ENCODE data around the gene MYLIP. TPM values are rescaled to one million over a fixed set of nuclear protein-coding genes. Genes with fewer than 3 reads are reported as not detected.

MYLIP gene
- total and polyA plus RNA-seq, 12 donors = 7.5 to 49.2 (median 28.8) TPM

DNA sequence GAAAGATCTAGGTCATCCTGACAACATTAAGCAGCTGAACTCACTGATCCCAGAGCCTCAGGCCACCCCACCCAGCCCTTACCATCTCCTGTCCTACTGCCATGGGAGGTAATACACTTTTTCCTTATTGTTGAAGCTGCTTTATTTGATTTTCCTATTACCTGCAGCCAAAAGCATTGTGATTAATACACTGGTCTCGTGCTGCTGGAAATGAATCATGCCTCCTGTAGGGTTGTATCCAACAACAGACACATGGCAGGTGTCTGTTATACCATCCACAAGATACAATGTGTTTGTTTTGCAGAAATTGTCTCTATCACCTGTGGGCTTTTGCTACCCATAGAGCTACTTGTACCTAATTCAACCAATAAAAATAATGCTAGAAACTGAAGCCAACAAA, 34.2 kb downstream of the MYLIP start:
- TF ChIP-seq CTCF (IDR thresholded peaks at IDR 0.05) (no peak), POLR2A (IDR thresholded peaks at IDR 0.05) (no peak)
- intact Hi-C loops (cut with DNase I) = no loop called here
- no peak overlapping the region for H3K4me3 ChIP-seq
- no peak overlapping the region for H3K27ac ChIP-seq
- H3K4me1 ChIP-seq (replicated peaks in 1 of 2) = peaks cover 0 to 7% of the 10 kb centered on the region in 2 donors
- H3K27me3 ChIP-seq = no peaks in the 10 kb centered on the region
- H3K9me3 ChIP-seq (replicated peaks in 1 of 3) = no peaks in the 10 kb centered on the region
- no peaks in the 10 kb centered on the region for H3K36me3 ChIP-seq (replicated peaks in 1 of 2)
- WGBS, 4 donors = 56 to 71% (median 58%) methylated on average over 1 of the region's 1 CpG
- no peak for DNase-seq

DNA sequence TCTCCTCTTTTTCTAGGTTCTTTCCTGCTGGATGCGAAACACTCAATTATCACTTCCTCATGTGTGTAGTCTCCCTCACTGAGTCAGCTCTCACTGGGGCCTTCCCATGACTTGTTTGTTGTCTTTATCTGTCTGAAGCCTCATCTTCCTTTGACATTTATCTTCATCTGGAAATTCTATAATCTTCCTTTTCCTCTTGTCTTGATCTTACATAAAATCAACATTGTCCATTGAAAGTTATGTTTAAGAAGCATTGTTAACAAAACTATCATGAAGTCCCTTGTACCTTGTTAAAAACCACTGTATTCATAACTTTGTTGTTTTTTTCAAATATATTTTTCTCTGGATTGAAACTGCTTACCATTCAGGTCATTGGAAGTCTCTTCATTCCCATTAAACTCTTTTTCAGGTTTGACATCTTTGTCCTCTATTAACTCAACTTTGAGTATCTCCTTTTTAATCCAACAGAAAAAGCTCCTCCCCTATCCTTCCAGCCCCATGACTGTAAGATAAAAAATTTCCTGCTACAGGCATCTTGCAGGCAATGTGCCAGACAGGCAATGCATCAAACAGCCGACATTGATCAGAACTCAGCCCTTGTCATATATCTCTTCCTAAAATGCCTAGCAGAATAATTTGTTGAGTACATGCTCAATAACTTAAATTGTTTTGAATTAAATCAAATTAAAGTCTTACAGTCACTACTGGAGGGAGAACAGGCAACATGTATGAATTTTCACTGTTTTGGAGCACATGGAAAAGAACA, 34.8 kb downstream of the MYLIP start:
- no peaks in the 10 kb centered on the region for H3K9me3 ChIP-seq (replicated peaks in 1 of 3)
- no peak overlapping the region for H3K4me3 ChIP-seq
- no peaks in the 10 kb centered on the region for H3K27me3 ChIP-seq
- no peaks in the 10 kb centered on the region for H3K36me3 ChIP-seq (replicated peaks in 1 of 2)
- H3K27ac ChIP-seq = no peak overlapping the region
- H3K4me1 ChIP-seq (replicated peaks in 1 of 2) = peaks cover 0 to 7% of the 10 kb centered on the region in 2 donors
- 41 to 63% (median 49%) methylated on average over 2 of the region's 2 CpGs for WGBS, 4 donors
- intact Hi-C loops (cut with DNase I) = no loop called here
- peak in 5 of 7 donors; percentile 36 to 75 (median 53) for DNase-seq
- TF ChIP-seq CTCF (IDR thresholded peaks at IDR 0.05) (no peak), POLR2A (IDR thresholded peaks at IDR 0.05) (no peak)

DNA sequence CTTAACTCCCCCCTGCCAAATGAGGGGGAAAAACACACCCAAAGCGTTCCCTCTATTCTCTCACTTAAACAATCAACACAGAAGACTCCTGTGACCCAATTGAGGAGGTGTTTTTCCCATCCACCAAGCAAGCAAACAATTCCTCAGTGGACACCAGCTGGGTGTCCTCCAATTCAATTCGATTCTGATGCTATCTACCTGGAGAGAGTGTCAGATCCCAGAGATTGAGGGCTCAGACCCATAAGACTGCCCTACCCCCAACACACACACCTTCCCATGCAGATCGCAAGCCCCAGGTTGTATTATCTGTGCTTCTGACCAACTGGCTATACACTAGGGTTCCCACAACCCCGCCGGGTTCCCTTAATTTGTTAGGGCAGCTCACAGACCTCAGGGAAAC, 36.8 kb downstream of the MYLIP start:
- intact Hi-C loops (cut with DNase I) = no loop called here

More for the DNA sequence above, 36.8 kb downstream of the MYLIP start:
- Histone ChIP-seq H3K9me3 (replicated peaks in 1 of 3) (no peaks in the 10 kb centered on the region), H3K27me3 (no peaks in the 10 kb centered on the region), H3K4me3 (no peak overlapping the region), H3K27ac (no peak overlapping the region), H3K36me3 (replicated peaks in 1 of 2) (no peaks in the 10 kb centered on the region), H3K4me1 (replicated peaks in 1 of 2) (peaks cover 0 to 7% of the 10 kb centered on the region in 2 donors)
- TF ChIP-seq POLR2A (IDR thresholded peaks at IDR 0.05) (no peak), CTCF (IDR thresholded peaks at IDR 0.05) (no peak)
- DNase-seq = no peak
- WGBS, 4 donors = 93 to 97% (median 96%) methylated on average over 5 of the region's 5 CpGs
